Central memory CD4-positive, alpha-beta T cell (primary cell): Measurements from ENCODE around the gene ELAVL2.

Source experiments
- DNase-seq: peaks from one replicate; pipeline ENCODE4 v3.0.0; 2022

ELAVL2 gene

DNA sequence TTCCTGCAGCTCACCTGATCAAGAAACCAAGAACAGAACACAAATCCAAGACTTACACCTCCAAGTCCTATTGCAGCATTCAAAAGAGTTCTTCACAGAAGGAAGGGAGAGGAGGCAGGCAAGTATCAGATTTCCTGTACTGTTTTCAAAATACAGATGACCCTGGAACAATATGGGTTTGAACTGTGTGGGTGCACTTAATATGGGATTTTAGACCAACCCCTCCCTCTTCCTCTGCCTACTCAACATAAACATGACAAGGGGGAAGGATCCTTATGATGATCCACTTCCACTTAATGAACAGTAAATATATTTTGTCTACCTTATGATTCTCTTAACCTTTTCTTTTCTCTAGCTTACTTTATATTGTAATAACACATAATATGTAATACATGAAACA, 104.6 kb downstream of the ELAVL2 start:
- DNase-seq: no peak

DNA sequence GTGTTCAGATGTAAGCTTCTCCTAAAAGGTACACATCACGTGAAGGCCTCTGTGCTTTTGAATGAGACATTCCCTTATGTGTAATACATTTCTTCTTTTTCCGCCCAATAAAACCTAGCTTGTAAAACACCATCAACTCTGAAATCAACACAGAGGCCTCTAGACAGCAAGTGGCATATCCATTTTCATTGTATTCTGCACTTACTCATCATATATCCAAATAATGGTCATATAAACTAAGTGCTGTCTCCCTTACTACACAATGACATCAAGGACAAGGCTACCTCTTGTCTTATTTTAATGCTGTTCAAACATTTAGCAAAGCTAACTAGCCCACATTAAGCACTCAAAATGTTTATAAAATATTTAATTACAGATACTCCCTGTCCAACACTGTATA, 108.5 kb downstream of the ELAVL2 start:
- DNase-seq: no peak

- no peak for DNase-seq
Observed at GRCh38 chr9:23707249-23707648, 118.8 kb downstream of the ELAVL2 start.

DNA sequence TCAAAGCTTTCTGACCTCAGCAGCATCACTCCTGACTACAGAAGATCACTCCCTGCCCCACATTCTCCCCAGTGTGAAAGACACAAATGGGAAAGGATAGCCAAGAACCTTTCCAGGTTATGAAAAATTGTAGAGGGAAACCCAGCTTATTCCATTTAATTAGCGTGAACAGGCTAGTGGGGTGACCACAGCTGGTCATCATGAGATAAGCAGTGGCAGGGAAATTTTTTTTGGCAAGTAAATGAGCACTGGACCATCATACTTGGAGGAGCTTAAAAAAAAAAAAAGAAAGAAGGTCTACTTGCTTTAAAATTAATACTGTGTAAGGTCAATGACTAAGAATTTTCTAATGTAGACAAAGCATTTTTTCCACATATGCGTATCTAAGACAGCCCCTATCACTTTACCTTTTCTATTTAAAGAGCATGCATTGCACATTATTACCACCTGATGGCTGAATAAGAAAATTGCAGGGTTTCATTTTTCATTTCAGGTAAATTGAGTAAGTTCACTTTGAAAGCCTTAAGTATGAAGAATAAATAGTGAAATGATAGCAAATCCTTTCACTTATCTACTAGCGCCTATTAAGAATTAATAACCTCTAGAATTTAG, 123.6 kb downstream of the ELAVL2 start:
- no peak for DNase-seq

GRCh38 chr9:23701291-23701690, 124.7 kb downstream of the ELAVL2 start:
- no peak for DNase-seq

DNA sequence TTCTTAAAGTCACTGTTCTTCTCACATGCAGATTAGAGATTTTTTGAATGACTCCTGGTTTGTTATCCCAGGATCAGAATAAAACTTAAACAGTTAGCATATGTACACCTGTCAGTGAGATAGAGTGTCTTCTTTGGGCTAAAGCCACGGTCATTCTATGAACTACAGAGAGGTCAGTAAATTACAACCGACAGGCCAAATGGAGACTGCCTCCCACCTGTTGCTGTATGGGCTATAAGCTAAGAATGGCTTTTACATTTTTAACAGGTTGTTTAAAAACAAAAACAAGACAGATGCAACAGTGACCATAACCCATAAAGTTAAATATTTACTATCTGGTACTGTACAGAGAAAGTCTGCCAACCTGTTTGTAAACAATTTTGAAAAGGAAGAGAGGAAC, 125.7 kb downstream of the ELAVL2 start:
- DNase-seq: no peak

DNA sequence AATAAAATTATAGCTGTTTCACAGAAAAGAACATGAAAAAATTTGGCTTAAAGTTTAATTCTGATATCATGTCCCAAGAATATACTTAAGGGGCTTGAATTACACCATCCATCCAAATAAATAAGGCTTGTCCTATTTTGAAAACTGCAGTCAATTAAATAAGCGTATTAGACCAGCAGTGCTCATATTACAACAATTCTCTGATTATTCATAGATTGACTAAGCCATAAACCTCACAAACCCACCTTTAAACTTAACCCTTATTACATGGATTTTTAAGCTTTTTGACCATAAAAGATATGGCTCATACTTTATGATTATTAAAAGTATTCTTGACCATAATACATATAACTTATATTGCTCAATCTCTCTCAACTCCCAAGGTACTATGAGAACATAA, 127.9 kb downstream of the ELAVL2 start:
- no peak for DNase-seq

- no peak for DNase-seq
Observed at GRCh38 chr9:23695572-23695971, 130.5 kb downstream of the ELAVL2 start.

GRCh38 chr9:23693374-23693773, 132.7 kb downstream of the ELAVL2 start:
- no peak for DNase-seq

GRCh38 chr9:23686896-23687295, 139.1 kb downstream of the ELAVL2 start:
- DNase-seq: no peak

GRCh38 chr9:23686257-23686656, 139.8 kb downstream of the ELAVL2 start:
- no peak for DNase-seq

GRCh38 chr9:23683611-23684061, 142.4 kb downstream of the ELAVL2 start:
- DNase-seq: no peak

DNA sequence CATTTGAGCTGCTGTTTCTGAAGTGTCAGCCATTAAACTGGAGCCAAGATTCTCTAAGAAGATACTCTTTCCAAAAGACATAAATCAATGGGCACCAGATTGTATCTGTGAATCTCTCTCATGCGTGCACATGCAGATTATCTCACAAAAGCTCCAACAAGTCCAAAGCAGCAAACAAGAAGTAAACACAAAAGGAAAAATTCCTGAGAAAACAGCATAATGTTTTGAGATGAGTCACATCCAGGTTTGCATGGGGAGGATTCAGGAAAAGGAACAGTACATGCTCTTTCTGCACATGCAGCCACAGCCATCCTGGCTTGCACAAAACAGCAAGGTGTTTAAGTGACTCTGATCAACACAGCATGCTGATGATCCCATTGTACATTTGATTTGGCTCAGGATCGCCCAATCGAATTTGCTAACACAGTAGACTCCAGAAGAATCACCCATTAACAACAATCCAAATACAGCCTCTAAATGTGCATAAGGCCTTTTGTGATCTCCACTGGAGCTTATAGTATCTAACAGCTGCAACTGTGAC, 143.1 kb downstream of the ELAVL2 start:
- no peak for DNase-seq

- DNase-seq: no peak
Observed at GRCh38 chr9:23682352-23682751, 143.7 kb downstream of the ELAVL2 start.

DNA sequence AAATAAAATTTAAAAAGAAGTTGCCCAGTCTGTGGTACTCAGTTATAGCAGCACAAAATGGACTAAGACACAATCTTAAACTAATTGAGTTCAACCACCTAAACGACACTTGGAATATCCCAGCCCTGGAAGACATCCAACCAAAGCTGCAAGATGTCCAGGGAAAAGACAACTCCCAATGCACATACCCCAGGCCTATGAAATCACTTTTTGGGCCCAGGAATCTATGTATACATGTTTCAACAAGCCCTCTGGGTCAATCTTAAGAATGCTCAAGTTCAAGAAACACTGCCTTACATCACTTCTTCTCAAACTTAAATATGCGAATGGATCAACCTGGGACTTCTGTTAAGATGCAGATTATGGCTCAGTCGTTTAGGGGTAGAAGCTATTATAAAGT, 148.6 kb downstream of the ELAVL2 start:
- no peak for DNase-seq

- no peak for DNase-seq
Observed at GRCh38 chr9:23674016-23674585, 151.9 kb downstream of the ELAVL2 start.

- no peak for DNase-seq
Observed at GRCh38 chr9:23672151-23672550, 153.9 kb downstream of the ELAVL2 start.

- DNase-seq: no peak
Observed at GRCh38 chr9:23669776-23670175, 156.3 kb downstream of the ELAVL2 start.

DNA sequence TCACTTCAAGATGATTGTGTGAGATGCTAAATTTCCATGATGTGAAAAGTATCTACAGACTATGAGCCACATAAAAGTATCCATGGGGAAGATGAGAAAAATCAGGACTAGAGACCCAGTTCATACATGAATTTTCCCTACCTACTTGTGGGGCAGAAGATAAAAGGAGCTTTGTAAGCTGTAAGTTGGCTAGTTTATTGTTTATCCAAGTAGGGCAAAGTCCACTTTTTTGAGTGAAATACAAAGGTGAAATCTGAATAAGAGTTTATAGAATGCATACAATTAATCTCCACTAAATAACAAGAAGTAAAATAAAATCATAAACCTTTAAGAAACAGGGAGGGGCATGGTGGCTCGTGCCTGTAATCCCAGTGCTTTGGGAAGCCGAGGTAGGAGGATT, 160.4 kb downstream of the ELAVL2 start:
- DNase-seq: no peak

GRCh38 chr9:23665051-23665450, 161.0 kb downstream of the ELAVL2 start:
- no peak for DNase-seq

DNA sequence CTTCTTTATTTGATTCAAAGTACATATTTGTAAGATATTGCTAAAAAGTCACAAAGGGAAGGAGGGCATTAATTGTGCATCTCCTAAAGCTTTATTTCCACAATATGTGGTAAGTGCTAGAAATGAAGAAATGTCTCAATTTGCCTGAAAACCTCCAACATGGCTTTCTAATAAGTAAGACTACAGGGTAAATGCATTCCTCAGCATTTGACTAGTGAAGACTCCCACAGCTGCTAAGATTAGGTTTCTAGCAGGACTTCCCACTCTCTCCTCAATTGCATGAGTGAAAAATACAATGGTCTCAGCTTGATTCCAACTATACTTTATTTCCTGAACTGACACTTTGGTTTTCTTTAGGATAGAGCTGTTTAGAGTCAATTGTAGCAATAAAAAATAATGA, 162.1 kb downstream of the ELAVL2 start:
- DNase-seq: no peak

- no peak for DNase-seq
Observed at GRCh38 chr9:23663536-23663935, 162.5 kb downstream of the ELAVL2 start.

DNA sequence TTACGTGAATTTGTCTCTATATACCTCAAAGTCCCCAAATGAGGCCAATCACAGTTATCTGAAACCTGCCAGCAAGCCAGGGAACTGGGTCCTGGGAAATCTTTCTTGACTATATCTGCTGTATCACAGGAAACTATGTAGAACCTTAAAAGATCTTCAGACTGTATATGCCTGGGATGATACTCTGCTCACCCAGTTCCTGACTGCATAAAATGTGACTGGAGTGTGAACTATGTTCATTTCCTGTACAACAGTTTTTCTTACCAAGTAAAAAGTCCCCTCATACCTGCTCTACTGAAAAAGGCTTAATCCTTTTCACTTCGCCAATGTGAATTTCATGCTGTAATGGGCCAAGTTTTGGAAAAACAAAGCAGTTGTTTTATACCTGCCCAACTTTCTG, 162.9 kb downstream of the ELAVL2 start:
- DNase-seq: no peak

- DNase-seq: no peak
Observed at GRCh38 chr9:23662320-23662719, 163.7 kb downstream of the ELAVL2 start.
